Upper lobe of right lung (tissue), 1 donor: Measurements from ENCODE around the gene RANBP9. TPM values are rescaled to one million over a fixed set of nuclear protein-coding genes. Genes with fewer than 3 reads are reported as not detected.

Experiments
- ATAC-seq: fragments of 200-7000 bp; cut with Tn5 transposase; one replicate; pipeline ENCODE4 v1.9.1; 2020; ENCODE audit warnings: mild to moderate bottlenecking, moderate library complexity
- DNase-seq: peaks from one replicate; pipeline ENCODE4 v3.0.0-alpha.2; 2020
- H3K27ac ChIP-seq: fragments of 200-600 bp; one replicate; pipeline ENCODE4 v1.8.0; 2022
- H3K27me3 ChIP-seq: fragments of 200-600 bp; one replicate; pipeline ENCODE4 v1.8.0; 2022; ENCODE audit warnings: mild to moderate bottlenecking
- H3K36me3 ChIP-seq: fragments of 200-600 bp; one replicate; pipeline ENCODE4 v1.8.0; 2022
- H3K4me1 ChIP-seq: fragments of 200-600 bp; one replicate; pipeline ENCODE4 v1.8.0; 2022
- H3K4me3 ChIP-seq: fragments of 200-600 bp; one replicate; pipeline ENCODE4 v1.8.0; 2022; ENCODE audit warnings: mild to moderate bottlenecking
- H3K9me3 ChIP-seq: fragments of 200-600 bp; one replicate; pipeline ENCODE4 v1.8.0; 2022
- CTCF ChIP-seq: fragments of 200-600 bp; IDR thresholded peaks from one replicate; pipeline ENCODE4 v1.8.0; 2022; ENCODE audit warnings: antibody characterized with exemption
- intact Hi-C: fragments of 100-400 bp; cut with DNase I; formaldehyde crosslinking; loops from one replicate; pipeline ENCODE4 v1.11.0; 2022
- total RNA-seq: library from RNA; stranded (reverse); fragmentation: NEBNext Ultra II Directional; extraction: Animal tissue kit (Norgen Biotek cat#: 25700); gene quantifications from one replicate; pipeline ENCODE4 v1.2.1, GENCODE V29; 2021
- donor health status: DM: no; HTN: yes; CAD: no; lungs with severe emphysema.

RANBP9 gene
- total RNA-seq, 1 donor from 2014 or later: 38.5 TPM

DNA sequence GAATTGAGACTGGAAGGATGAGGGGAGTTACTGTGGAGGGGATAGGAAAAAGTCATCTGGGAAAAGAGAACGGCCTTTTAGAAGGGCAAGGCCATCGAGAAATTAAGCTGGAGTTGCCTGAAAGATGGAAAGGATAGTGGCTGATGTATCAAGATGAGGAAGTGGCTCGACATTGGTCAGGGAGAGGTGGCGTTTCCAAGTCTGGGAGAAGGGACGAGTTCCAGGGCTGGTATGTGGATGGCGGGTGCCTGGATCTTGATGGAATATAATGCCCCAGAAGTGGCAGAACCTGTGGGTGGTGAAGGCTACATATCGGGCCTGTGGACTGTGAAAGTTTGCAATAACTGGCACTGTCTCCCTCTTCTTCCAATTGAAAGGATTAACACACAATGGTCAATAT lies 139.4 kb downstream of the RANBP9 start:
- Histone ChIP-seq H3K36me3 (no peaks in the 10 kb centered on the region), H3K9me3 (no peaks in the 10 kb centered on the region), H3K27ac (no peak overlapping the region), H3K4me3 (no peak overlapping the region), H3K4me1 (no peaks in the 10 kb centered on the region), H3K27me3 (no peaks in the 10 kb centered on the region)
- intact Hi-C loops: no loop called here
- no peak for TF ChIP-seq CTCF
- no peak for DNase-seq
- no peak for ATAC-seq

Other genes starting within 250 kb of the RANBP9 start
- gene GFOD1, start 224.2 kb downstream of the RANBP9 start, total RNA-seq: 33.7 TPM
- 11.0 TPM for gene SIRT5, start 137.2 kb downstream of the RANBP9 start, total RNA-seq
- gene NOL7, start 96.5 kb downstream of the RANBP9 start, total RNA-seq: 52.0 TPM
- gene MCUR1, start 102.7 kb upstream of the RANBP9 start, total RNA-seq: 35.0 TPM
- gene RNF182, start 213.1 kb upstream of the RANBP9 start, total RNA-seq: 6.1 TPM